CD4-positive, alpha-beta T cell (primary cell): ENCODE data around the gene LRRC8D. TPM values are rescaled to one million over a fixed set of nuclear protein-coding genes. Genes with fewer than 3 reads are reported as not detected.

Source experiments
- ATAC-seq: fragments of 200-7000 bp; cut with Tn5 transposase; one replicate; pipeline ENCODE4 v1.10.0; 2022; ENCODE audit warnings: mild to moderate bottlenecking; ENCODE audit not compliant: poor library complexity
- CTCF ChIA-PET: fragments of 350-600 bp; sonication (Branson Sonifier 250); formaldehyde crosslinking; loops from one replicate; lab custom pipeline; 2021; ENCODE audit warnings: antibody characterized with exemption, inconsistent platforms; lab: Charles Lee
- POLR2A ChIA-PET: fragments of 350-600 bp; sonication (Branson Sonifier 250); formaldehyde crosslinking; loops from one replicate; lab custom pipeline; 2021; ENCODE audit warnings: antibody characterized with exemption, inconsistent platforms; lab: Charles Lee
- DNase-seq, 14 experiments: peaks; one replicate each; pipeline ENCODE4 v3.0.0-alpha.2; 2013 to 2020; ENCODE audit warnings: mixed read lengths in 2 of 14
- H3K27ac ChIP-seq, 2 donors: one replicate each; pipeline versions ENCODE4 v1.5.1 to v1.7.0; 2013; ENCODE audit warnings: low read length in 2 of 2, low read depth in 1 of 2, mild to moderate bottlenecking in 1 of 2
- H3K27me3 ChIP-seq, 2 experiments: 1 replicate in 1 of 2; 2 replicates in 1 of 2; pipeline versions ENCODE4 v1.6.1 to v1.7.0; 2013; ENCODE audit warnings: low read length in 2 of 2, control low read depth in 1 of 2, mild to moderate bottlenecking in 1 of 2, moderate library complexity in 1 of 2; ENCODE audit not compliant: insufficient read depth in 2 of 2, control insufficient read depth in 1 of 2
- H3K36me3 ChIP-seq: one replicate; pipeline ENCODE4 v1.6.1; 2013; ENCODE audit warnings: low read length, control low read depth; ENCODE audit not compliant: insufficient read depth
- H3K4me1 ChIP-seq: one replicate; pipeline ENCODE4 v1.6.1; 2013; ENCODE audit warnings: low read length, control low read depth; ENCODE audit not compliant: insufficient read depth
- H3K4me3 ChIP-seq: one replicate; pipeline ENCODE4 v1.5.1; 2013; ENCODE audit warnings: mild to moderate bottlenecking, low read length, moderate library complexity
- H3K9me3 ChIP-seq, 2 experiments: 1 replicate in 1 of 2; 2 replicates in 1 of 2; pipeline versions ENCODE4 v1.6.1 to v1.7.0; 2013; ENCODE audit warnings: low read length in 2 of 2, mild to moderate bottlenecking in 2 of 2, control low read depth in 1 of 2, moderate library complexity in 1 of 2; ENCODE audit not compliant: control insufficient read depth in 1 of 2, insufficient read depth in 1 of 2
- H3K27ac Mint-ChIP-seq: one replicate; pipeline ENCODE4 v1.8.0; 2020; ENCODE audit warnings: mixed read lengths
- H3K27me3 Mint-ChIP-seq: one replicate; pipeline ENCODE4 v1.8.0; 2021; ENCODE audit warnings: mixed read lengths
- H3K36me3 Mint-ChIP-seq: one replicate; pipeline ENCODE4 v1.8.0; 2021; ENCODE audit warnings: low read depth, mixed read lengths
- H3K4me1 Mint-ChIP-seq: one replicate; pipeline ENCODE4 v1.8.0; 2021; ENCODE audit warnings: low read depth, mixed read lengths
- H3K4me3 Mint-ChIP-seq: one replicate; pipeline ENCODE4 v1.8.0; 2020; ENCODE audit warnings: mild to moderate bottlenecking, mixed read lengths
- H3K9me3 Mint-ChIP-seq: one replicate; pipeline ENCODE4 v1.8.0; 2020; ENCODE audit warnings: mixed read lengths
- CTCF ChIP-seq: fragments of 200-600 bp; IDR thresholded peaks from one replicate; pipeline ENCODE4 v1.8.0; 2022; ENCODE audit warnings: antibody characterized with exemption, mild to moderate bottlenecking
- intact Hi-C, 2 experiments: fragments of 100-400 bp; cut with DNase I in 1 of 2; cut with micrococcal nuclease in 1 of 2; formaldehyde crosslinking; loops; one replicate each; pipeline versions ENCODE4 v1.15.1 to v1.9.0; 2023 to 2025; cut with DNase I, micrococcal nuclease
- total RNA-seq, 174 experiments: library from RNA in 2 of 174; stranded (reverse) in 2 of 174; gene quantifications; one replicate each; pipeline ENCODE4 v1.2.3 and lab custom pipeline; 2021 to 2026

The LRRC8D gene
- total RNA-seq, 2 experiments from 2014 or later = 15.5 to 18.2 TPM

DNA sequence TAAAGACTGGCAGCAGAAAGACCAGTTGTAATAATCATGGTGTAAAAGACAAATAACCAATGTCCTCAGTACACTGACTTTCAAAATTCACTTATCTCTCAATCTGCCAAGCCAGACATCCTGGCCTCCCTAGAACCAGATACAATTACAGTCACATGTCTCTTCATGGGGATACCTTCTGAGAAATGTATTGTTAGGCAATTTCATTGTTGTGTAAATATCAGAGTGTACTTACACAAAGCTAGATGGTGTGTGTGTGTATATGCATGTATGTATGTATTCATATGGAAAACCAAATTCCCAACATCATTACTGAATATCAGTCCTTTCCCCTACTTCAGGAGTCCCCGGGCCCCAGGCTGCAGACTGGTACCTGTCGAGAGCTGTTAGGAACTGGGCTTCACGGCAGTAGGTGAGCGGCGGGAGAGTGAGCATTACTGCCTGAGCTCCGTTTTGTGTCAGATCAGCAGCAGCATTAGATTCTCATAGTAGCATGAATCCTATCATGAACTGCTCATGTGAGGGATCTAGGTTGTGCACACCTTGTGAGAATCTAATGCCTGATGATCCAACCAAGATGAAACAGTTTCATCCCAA is 108.7 kb downstream of the LRRC8D start:
- H3K27ac ChIP-seq = no peak overlapping the region
- ChIA-PET POLR2A (interaction anchor here (0.8 kb wide), 1 partner anchor 86 kb away, joined by 3 read pairs; no protein-coding TSS in a partner anchor), CTCF (no interaction called here)
- Mint-ChIP-seq H3K4me3 (no peak overlapping the region), H3K4me1 (peaks cover 27% of the 10 kb centered on the region), H3K9me3 (no peaks in the 10 kb centered on the region), H3K27ac (no peak overlapping the region), H3K36me3 (peaks cover 63% of the 10 kb centered on the region), H3K27me3 (no peaks in the 10 kb centered on the region)
- no peak for ATAC-seq
- H3K4me1 ChIP-seq = no peaks in the 10 kb centered on the region
- DNase-seq = no peak
- intact Hi-C loops = no loop called here
- no peak overlapping the region for H3K4me3 ChIP-seq
- H3K27me3 ChIP-seq = no peaks in the 10 kb centered on the region
- TF ChIP-seq CTCF = no peak
- H3K36me3 ChIP-seq = peaks cover 29% of the 10 kb centered on the region
- H3K9me3 ChIP-seq = no peaks in the 10 kb centered on the region

DNA sequence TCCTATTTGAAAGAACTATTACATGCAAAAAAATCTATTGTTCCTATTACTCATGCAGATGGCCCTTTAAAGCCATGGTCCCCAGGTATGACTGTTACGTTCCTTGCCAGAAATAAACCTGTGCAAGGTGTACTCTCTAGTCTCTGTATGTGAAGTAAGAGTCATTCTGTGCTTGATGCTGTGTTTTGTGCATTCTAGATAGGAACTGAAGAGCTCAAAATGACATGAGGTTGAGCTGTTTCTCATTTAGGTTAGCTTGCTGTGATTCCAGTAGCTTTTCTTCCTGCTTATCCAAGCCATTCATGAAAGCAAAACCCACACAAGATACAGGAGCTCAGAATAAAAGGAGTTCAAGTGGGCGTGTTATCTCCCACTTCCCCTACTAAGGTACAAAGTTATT is 109.7 kb downstream of the LRRC8D start:
- Histone ChIP-seq H3K27ac (no peak overlapping the region), H3K4me1 (no peaks in the 10 kb centered on the region), H3K36me3 (peaks cover 37% of the 10 kb centered on the region), H3K4me3 (no peak overlapping the region), H3K27me3 (no peaks in the 10 kb centered on the region), H3K9me3 (no peaks in the 10 kb centered on the region)
- intact Hi-C loops = no loop called here
- Mint-ChIP-seq H3K27me3 (no peaks in the 10 kb centered on the region), H3K4me1 (peaks cover 27% of the 10 kb centered on the region), H3K4me3 (no peak overlapping the region), H3K36me3 (peaks cover 69% of the 10 kb centered on the region), H3K27ac (no peak overlapping the region), H3K9me3 (no peaks in the 10 kb centered on the region)
- ATAC-seq = no peak
- CTCF ChIA-PET = interaction anchor here (0.6 to 0.7 kb wide), 2 partner anchors 11 to 37 kb away, joined by 3 to 4 read pairs; no protein-coding TSS in a partner anchor
- POLR2A ChIA-PET = interaction anchor here (0.8 kb wide), 1 partner anchor 87 kb away, joined by 3 read pairs; no protein-coding TSS in a partner anchor
- DNase-seq = no peak
- no peak for TF ChIP-seq CTCF

DNA sequence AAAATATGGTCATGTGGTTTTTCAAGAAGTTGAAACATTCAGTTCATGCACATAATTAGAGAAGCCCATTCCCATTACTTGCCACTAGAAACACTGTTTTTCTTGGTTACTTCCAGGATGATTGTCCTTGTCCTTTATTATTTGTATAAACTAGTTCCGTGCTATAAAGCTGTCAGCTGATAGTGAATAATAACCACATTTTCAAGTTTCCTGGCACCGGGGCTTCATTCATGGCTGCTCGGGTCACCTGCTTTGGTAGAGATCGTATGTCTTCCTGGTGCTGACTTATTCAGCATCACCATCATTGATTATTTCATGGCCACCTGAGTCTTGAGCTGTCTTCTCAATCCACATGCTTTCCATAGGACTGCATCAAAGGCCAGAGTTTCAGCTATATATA is 111.1 kb downstream of the LRRC8D start:
- no peak overlapping the region for H3K4me3 Mint-ChIP-seq
- CTCF ChIA-PET = no interaction called here
- no peak for TF ChIP-seq CTCF
- Histone ChIP-seq H3K36me3 (peaks cover 46% of the 10 kb centered on the region), H3K27ac (no peak overlapping the region), H3K27me3 (no peaks in the 10 kb centered on the region), H3K4me3 (no peak overlapping the region), H3K9me3 (no peaks in the 10 kb centered on the region), H3K4me1 (no peaks in the 10 kb centered on the region)
- H3K36me3 Mint-ChIP-seq = peaks cover 65% of the 10 kb centered on the region
- H3K27ac Mint-ChIP-seq = no peak overlapping the region
- DNase-seq = no peak
- peaks cover 27% of the 10 kb centered on the region for H3K4me1 Mint-ChIP-seq
- POLR2A ChIA-PET = interaction anchor here (0.8 to 1.2 kb wide), 2 partner anchors 89 to 111 kb away, joined by 3 to 4 read pairs; partner anchors contain the start of gene LRRC8D
- no peak for ATAC-seq
- intact Hi-C loops = no loop called here
- H3K9me3 Mint-ChIP-seq = no peaks in the 10 kb centered on the region
- H3K27me3 Mint-ChIP-seq = no peaks in the 10 kb centered on the region
